Dedifferentiated amniotic fluid mesenchymal stem cell (primary cell): ENCODE measurements around the gene ZNF385B.

Experiments
- DNase-seq: peaks from one replicate; pipeline ENCODE4 v3.0.0-alpha.2; 2016; ENCODE audit errors: extremely low spot score

Gene ZNF385B

GRCh38 chr2:179444056-179444455 lies 417.4 kb downstream of the ZNF385B start:
- no peak for DNase-seq

- DNase-seq = no peak
Measured at GRCh38 chr2:179443180-179443579, 418.2 kb downstream of the ZNF385B start.

GRCh38 chr2:179442206-179442605 lies 419.2 kb downstream of the ZNF385B start:
- no peak for DNase-seq

DNA sequence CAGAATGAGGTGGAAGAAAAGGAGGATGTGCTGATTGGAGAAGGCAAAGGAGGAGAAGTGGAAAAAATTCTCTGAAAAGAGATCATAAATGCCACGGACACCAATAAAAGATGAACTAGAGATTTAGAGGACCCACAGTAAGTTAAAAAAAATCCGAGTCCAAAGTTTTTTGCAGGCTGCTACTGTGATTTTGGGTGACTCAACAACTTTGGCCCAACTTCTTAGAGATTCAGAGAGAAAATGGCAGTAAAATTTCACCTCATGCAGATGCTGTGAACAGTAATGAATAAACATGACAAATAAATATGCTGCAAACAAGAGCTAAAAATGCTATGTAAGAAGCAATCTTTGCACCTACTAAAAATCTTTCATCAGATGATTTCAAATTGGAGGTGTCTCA lies 419.9 kb downstream of the ZNF385B start:
- no peak for DNase-seq

- peak; percentile 74 for DNase-seq
Measured at GRCh38 chr2:179440642-179441251, 420.7 kb downstream of the ZNF385B start.

DNA sequence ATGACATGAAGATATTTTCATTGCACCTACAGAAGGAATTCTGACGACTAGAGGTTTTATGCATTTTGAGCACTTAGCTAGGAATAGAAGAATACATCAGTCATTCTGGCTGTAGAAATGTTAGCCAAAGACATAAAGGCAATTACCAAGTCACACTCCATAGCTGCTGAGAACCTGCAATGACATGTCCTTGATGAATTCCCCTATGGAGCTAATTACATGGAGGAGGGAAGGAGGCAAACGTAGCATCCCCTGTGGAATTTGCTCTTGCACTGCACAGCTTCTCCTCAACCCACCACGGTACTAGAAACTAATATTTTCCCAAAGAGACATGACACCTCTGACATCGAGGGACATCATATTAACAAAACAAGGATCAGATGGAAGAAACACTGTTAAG lies 422.8 kb downstream of the ZNF385B start:
- DNase-seq = no peak

DNA sequence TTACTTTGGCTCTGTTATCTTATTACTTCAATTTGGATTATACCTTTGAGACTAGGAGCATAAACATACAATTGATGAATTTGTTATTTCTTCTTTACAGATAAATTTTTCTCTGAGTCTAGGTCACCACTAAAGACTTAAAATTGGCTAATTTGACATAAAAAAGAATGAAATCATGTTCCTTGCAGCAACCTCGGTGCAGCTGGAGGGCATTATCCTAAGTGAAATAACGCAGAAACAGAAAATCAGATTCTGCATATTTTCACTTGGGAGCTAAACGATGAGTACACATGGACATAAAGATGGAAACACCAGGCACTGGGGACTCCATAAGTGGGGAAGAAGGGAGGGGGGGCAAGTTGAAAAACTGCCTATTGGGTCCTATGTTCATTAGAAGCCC lies 424.0 kb downstream of the ZNF385B start:
- no peak for DNase-seq

DNA sequence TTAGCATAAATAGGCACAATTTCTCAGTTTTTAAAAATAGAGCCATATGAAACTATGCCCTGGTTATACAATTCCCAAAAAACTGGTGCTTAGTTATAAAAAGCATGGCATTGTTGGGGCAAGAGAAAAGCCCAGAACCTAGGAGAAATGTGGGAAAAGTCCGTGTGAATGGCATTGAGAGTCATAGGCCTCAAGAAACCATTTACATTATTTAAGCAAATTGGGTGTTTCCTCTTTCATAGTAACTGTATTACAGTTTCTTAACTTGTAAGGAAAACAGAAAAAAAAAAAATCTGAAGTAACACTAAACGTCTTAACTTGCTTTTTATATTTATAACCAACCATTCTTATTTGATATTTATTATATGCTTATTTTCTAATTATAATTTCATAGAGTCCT lies 425.8 kb downstream of the ZNF385B start:
- DNase-seq = no peak

DNA sequence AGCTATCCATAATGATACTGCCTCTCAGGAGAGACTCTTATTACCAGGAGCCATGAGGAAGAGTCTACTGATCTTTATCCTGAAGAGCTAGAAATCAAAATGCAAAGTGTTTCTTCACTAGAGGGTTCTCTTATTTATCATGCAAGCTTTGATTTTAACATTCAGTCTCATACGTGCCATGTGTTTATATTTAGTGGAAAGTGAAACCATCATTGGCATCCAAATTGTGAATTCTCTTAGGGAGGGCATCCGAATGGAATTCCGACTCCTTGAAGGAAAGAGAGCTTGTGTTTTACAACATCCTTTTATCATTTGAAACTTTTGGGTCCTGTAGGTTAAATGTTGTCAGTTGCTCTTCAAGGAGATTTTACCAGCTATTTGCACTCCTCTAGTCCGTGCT lies 426.4 kb downstream of the ZNF385B start:
- peak; percentile 26 for DNase-seq

DNA sequence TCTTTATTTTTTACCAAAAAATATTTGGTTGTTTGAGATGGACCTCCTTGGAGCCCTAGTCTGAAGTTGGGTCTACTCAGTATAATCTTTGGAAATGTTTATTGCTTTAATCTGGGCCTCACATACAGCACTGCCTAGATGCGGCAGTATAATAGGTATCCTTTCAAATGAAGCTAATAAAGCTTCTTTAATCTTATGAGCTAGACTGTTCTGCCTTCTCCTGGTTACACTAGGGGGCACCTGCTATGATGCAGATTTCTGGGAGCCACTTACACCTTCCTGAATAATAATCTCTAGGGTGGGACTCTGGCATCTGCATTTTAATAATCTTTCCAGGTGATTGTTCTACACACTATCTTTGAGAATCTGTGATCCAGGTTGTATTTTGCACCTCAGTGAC lies 427.1 kb downstream of the ZNF385B start:
- DNase-seq = no peak

DNA sequence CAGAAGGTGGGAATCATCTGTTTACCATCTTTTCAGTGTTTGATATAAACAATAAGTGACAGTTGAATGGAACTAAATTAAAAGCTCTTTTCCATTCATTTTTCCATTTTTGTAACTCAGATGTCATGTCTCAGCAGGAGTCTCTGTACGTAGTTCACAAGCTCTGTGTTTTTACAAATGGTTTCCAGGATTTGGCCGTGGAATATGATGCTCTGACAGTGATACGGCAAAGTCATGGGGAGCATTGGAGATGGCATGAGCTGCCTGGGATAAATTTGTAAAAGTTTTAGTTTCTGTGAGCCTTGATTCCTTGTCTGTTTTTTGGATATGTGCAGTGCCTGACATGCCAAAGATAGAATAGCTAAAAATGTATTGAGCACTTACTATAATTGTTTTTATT lies 428.7 kb downstream of the ZNF385B start:
- DNase-seq = no peak

GRCh38 chr2:179429597-179429996 lies 431.8 kb downstream of the ZNF385B start:
- no peak for DNase-seq

- no peak for DNase-seq
Measured at GRCh38 chr2:179429060-179429471, 432.3 kb downstream of the ZNF385B start.

DNA sequence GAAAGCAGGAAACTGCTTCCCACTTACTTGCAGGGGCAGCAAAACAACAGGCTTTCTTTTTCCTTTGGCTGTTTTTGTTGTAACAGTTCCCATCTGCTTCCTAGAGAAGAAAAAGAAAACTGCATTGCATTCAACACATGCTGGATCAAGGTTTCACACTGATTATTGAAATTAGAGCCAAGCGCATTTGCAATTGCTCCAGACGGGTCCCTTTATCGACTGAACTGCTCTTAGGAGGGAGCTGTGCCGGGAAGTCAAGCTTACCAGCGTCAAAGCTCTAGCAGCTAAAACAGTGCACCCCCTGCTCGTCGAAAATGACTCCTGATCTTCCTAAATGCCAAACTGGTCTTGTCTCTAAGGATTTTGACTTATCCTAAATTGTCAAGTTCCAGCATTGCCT lies 432.8 kb downstream of the ZNF385B start:
- DNase-seq = no peak

- no peak for DNase-seq
Measured at GRCh38 chr2:179427065-179427464, 434.3 kb downstream of the ZNF385B start.

DNA sequence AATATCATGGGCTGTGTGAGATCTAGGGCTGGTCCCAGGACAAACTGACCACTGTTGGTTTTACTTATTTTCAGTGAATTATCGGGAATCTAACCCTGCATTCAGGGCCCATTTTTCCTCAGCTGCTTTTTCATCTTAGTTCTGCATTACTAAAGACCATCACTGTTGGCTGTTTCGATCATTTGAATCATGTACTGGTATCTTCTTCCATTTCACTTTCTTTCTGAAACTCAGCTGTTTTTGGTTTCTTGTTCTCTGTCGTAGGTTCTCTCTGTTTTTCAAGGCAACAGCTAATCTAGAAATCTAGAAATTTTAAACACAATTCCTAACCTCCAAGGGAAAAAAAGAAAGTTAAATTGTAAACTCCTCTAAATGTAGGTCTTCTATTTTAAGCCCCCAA lies 436.8 kb downstream of the ZNF385B start:
- DNase-seq = no peak

- peak; percentile 78 for DNase-seq
Measured at GRCh38 chr2:179422037-179422643, 439.3 kb downstream of the ZNF385B start.

GRCh38 chr2:179417436-179417949 lies 443.9 kb downstream of the ZNF385B start:
- DNase-seq = no peak

DNA sequence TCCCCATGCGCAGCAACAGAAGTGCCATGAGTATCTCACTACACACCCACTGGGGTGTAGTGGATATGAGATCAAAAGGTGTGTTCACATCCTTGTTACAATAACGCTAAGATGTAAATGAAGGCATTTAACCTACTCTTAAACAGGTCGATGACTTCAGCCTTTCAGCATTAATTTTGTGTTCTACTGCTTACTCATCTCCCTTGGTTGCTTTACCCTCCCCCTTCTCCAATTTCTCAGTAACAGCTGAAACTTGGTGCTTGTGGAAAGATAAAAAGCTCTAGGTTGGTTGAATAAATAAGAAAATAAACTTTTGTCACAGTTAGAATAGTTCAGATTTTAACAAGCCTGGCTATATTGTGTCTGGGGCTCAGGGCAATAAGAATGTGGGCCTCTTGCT lies 449.3 kb downstream of the ZNF385B start:
- DNase-seq = no peak

DNA sequence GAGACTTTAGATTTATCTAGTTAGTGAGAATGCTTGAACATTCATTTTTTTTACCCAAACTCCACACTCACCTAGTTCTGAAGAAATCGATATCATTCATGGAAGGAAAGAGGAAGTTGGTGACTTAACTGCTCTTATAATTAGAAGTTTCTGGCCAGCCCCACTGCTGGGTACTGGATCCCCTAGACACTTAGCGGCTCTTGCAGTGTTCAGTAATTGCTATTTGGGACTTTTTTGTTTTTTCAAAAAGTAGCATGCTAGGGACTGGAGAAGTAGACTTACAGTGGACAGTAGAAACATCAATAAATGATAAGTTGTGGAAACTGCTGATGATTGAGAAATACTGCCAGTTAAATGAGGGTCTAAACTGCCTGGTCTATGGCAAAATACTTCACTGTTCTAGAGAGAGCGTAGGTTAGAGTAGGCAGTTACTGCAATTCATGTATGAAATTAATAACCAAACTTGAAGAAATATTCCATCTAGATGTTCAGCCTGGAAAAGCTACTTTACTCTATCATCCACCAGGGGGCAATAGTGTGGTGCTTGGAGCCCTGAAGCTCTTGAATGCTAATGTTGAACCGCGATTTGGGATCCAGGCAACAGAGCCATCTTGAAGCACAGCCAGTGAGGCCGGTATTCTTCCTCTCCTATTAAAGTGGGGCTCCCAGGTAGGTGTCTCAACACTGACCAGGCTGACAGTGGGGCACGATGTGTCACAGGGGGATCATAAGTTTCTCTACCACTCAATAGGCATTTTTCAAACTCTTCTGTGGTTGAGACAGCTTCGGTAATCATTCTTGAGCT lies 450.7 kb downstream of the ZNF385B start:
- DNase-seq = peak; percentile 24

DNA sequence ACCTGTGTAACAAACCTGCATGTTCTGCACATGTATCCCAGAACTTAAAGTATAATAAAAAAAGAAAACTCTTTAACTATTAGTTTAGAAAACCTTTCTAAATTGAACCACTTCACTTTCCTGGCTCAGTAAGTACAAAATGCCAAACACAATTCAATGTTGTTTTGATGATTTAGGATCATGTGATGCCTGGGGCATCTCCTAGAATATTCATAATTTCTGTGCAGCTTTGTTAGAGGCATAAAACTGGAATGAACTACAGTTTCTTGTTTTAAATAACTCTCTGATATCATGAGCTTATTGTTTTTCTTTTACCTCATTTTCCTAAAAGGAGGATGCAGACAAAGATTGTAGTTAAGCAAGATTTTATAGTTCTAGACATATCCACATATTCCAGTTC lies 457.8 kb downstream of the ZNF385B start:
- DNase-seq = no peak

DNA sequence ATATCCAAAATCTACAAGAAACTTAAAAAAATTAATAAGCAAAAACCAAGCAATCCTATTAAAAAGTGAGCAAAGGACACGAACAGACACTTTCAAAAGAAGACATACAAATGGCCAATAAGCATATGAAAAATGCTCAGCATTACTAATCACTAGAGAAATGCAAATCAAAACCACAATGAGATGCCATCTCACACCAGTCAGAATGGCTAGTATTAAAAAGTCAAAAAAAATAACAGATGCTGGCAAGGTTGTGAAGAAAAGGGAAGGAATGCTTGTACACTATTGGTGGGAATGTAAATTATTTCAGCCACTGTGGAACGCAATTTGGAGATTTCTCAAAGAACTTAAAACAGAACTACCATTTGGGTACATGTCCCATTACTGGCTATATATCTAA lies 467.9 kb downstream of the ZNF385B start:
- DNase-seq = no peak
